ENCODE data around the gene PCDHA9.

PCDHA9 gene

GRCh38 chr5:140883373-140883772, 35.2 kb downstream of the PCDHA9 start:
- no peak for TF ChIP-seq GATA1 (IDR thresholded peaks at IDR 0.05; ENCODE audit: low read depth, low read length)
- TF ChIP-seq POLR2A (IDR thresholded peaks at IDR 0.05; ENCODE audit: low read length) = no peak
- no peak for DNase-seq

GRCh38 chr5:140883927-140884697, 35.9 kb downstream of the PCDHA9 start:
- DNase-seq = no peak
- TF ChIP-seq POLR2A (IDR thresholded peaks at IDR 0.05; ENCODE audit: low read length) (no peak), GATA1 (IDR thresholded peaks at IDR 0.05; ENCODE audit: low read depth, low read length) (no peak)
